HG02840 (cell line): ENCODE data around the gene UPK1B.
"Not testable (repeated sequence)": the region's sequence is repeated elsewhere in the genome, so short reads cannot be mapped to it uniquely, and the experiment has no call there.

Experiments used
- ATAC-seq: cut with Tn5 transposase; IDR thresholded peaks from one replicate; pipeline ENCODE4 v1.9.1; 2021; ENCODE audit warnings: mild to moderate bottlenecking, moderate library complexity, moderate number of reproducible peaks; ENCODE audit not compliant: unreplicated experiment, low FRiP score

The UPK1B gene

DNA sequence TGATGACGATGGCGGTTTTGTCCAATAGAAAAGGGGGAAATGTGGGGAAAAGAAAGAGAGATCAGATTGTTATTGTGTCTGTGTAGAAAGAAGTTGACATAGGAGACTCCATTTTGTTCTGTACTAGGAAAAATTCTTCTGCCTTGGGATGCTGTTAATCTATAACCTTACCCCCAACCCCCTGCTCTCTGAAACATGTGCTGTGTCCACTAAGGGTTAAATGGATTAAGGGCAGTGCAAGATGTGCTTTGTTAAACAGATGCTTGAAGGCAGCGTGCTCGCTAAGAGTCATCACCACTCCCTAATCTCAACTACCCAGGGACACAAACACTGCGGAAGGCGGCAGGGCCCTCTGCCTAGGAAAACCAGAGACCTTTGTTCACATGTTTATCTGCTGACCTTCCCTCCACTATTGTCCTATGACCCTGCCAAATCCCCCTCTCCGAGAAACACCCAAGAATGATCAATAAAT is 69.7 kb downstream of the UPK1B start:
- ATAC-seq: not testable (repeated sequence)

DNA sequence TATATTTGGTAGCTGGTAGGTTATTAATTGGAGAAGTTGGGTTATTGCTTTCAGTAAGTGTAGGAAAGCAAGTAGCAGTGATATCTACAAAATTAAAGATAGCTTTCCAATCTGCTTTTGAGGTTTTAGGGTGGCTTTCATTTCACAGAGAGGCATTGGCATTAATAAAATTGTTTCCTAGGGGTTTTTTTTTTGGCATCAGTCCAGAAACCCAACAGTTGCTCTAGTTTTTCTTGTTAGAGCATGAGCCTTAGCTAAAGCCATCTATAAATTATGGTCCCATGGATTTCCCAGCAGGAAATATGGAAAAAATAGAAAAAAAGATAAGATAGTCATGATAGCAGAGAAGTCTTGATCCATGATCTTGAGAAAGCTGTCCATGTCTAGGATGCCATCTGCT is 70.3 kb downstream of the UPK1B start:
- no peak for ATAC-seq

DNA sequence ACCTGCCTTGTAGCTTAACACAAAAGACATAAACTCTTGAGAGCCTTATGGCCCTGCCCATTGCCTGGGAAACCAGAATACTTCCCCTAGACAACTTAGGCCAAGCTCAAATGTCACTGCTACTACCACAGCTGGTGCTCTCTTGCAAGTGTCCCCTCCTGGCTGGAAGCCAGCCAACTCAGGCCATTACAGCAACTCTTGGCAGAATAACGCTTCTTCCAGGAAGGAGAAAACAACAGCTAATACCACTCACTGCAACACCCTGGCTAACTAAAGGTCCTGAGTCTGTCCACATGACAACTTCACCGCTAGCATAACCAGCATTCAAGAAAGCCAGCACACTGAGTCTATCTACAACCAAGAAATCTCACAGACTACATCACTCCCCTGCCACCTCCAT is 72.4 kb downstream of the UPK1B start:
- ATAC-seq: no peak
